Measurements from ENCODE around the gene SLC7A4.
"Not testable (repeated sequence)": the region's sequence is repeated elsewhere in the genome, so short reads cannot be mapped to it uniquely, and the experiment has no call there.

- TF ChIP-seq CTCF (IDR thresholded peaks at IDR 0.05 in 2 of 3, conservative IDR thresholded peaks at IDR 0.05 in 1 of 3; ENCODE audit: control insufficient read depth in 2 of 3, extremely low read depth in 1 of 3, insufficient read depth in 1 of 3, low read depth in 3 of 3, low read length in 3 of 3); HDAC6 (IDR thresholded peaks at IDR 0.05; ENCODE audit: unreplicated experiment); POLR2A (IDR thresholded peaks at IDR 0.05; ENCODE audit: low read depth, low read length); PKNOX1 (IDR thresholded peaks at IDR 0.05); EGR1 (IDR thresholded peaks at IDR 0.05; ENCODE audit: borderline replicate concordance in 1 of 2, low read depth in 2 of 2, low read length in 2 of 2): not testable (repeated sequence)
Observed at GRCh38 chr22:21039158-21039557, 6.8 kb upstream of the SLC7A4 start.

Data from GM12878 (cell line).